NB4 (cell line): ENCODE results near the gene IRAG1.

Experiments
- CTCF ChIP-seq: IDR thresholded peaks from one replicate; pipeline ENCODE4 v1.5.1; 2012; ENCODE audit warnings: low read depth, low read length
- MYC ChIP-seq: IDR thresholded peaks from 2 replicates; pipeline ENCODE4 v1.6.1; 2011; ENCODE audit warnings: low read depth, low read length
- POLR2A ChIP-seq: IDR thresholded peaks from 2 replicates; pipeline ENCODE4 v1.6.1; 2011; ENCODE audit warnings: mild to moderate bottlenecking; ENCODE audit not compliant: insufficient read length; ENCODE audit errors: extremely low read depth

DNA sequence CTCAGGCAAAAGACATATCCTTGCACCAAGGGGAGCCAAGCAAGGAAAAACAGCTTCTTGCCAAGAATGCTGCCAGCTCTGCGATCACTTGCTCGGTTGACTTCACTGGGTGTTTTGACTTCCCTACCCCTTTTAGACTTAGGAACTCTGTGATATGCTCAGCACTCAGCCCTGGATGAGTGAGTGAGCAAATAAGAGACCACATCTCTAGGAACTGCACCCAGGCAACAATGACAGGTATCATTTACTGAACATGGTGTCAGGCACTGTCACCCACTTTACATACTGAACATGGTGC lies 3.7 kb upstream of the IRAG1 start:
- TF ChIP-seq POLR2A, result no peak
- TF ChIP-seq CTCF, result no peak
- TF ChIP-seq MYC, result no peak
